Lung microvascular endothelial cell (primary cell): ENCODE measurements around the gene ENTPD1. TPM values are rescaled to one million over a fixed set of nuclear protein-coding genes. Genes with fewer than 3 reads are reported as not detected.
"Not testable (repeated sequence)": the region's sequence is repeated elsewhere in the genome, so short reads cannot be mapped to it uniquely, and the experiment has no call there.

Experiments used
- DNase-seq, 2 donors: peaks; one replicate each; pipeline versions ENCODE4 v3.0.0 to v3.0.0-alpha.2; 2010; ENCODE audit warnings: low read depth in 2 of 2
- total RNA-seq: library from RNA; depleted of rRNA; stranded (reverse); fragments of >200 nt; gene quantifications from 2 replicates; pipeline ENCODE4 v1.2.1, GENCODE V29; 2014

Gene ENTPD1
- total RNA-seq, 1 donor from 2014 or later, result 2.6 TPM

DNA sequence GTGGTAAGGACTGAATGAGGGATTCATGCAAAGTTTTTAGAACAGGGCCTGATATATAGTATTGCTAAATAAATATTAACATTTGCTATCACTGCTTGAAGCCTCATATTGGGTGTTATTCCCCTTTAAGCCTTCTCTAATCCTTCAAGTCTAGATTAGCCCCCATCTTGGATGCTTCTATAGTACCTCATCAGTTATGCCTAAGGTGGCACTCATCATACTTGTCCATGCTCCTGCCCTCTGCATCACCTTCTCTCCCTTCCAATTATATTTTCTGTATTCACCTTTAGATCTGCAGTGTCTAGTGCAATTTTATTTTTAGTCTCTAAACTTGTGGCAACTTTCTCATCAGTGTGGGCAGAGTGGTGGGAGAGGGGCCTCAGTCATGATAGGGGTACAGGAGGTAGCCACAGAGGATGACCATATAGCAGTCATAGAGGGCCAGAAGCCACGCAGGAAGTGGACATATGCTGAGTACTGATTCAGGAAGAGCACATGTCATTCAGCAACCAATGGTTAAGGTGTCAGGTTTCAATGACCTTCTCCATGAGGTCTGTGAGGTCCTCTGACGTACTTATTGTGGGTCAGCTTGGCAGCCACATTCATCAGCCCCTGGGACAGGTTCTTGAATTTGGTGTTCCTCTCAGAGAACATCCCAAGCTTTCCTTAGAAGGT, 2.5 kb downstream of the ENTPD1 start:
- peak; percentile 34 to 81 for DNase-seq

DNA sequence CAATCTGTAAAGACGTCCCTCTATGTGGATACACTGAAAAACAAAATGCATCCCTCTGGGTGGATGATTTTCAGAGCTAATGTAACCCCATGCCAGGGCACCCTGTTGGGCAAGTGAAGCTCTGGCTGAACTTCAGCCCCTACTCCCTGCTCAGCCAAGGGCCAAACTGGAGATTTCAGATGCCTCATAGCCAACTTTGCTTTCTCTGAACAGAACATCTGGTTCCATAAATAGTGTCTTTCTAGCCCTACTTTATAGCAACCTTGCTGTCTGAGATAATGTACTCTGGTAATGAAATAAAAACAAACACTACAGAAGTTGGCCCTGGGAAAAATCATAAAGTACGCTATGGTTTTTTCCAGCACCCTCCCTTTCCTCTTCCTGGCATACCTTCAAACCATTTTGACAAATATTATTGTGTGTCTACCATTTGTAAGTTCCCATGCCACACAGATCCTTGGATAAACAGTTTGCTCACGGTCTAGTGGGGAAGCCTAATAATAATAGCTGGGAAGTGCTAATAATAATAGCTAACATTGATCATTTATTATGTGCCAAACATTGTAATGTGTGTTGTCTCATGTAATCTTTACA, 3.4 kb downstream of the ENTPD1 start:
- peak; percentile 16 to 96 for DNase-seq

DNA sequence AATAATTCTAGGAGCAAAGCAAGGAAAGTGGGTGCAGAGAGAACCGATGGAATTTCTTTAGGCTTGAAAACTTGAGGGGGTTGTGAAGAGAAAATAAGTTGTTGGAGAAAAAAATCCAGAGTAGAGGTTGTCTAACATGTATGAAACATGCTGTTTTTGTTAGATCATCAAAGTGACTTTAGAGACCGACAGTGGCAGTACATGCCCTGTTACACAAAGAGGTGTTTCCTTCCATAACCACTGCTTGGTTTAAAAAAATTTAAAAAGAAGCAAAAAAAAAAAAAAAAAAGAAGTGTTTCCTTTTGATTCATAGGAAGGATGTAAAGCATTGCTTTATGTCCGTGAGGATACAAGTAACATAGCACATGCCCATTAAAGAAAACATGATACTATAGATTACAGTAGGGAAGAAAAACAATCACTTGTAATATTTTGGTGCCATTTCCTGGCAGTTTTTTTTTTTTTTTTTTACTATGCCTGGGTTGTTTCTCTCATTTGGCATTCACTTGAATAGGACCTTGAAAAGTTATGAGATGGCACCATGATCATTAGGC, 6.1 kb downstream of the ENTPD1 start:
- peak; percentile 16 to 72 for DNase-seq

DNA sequence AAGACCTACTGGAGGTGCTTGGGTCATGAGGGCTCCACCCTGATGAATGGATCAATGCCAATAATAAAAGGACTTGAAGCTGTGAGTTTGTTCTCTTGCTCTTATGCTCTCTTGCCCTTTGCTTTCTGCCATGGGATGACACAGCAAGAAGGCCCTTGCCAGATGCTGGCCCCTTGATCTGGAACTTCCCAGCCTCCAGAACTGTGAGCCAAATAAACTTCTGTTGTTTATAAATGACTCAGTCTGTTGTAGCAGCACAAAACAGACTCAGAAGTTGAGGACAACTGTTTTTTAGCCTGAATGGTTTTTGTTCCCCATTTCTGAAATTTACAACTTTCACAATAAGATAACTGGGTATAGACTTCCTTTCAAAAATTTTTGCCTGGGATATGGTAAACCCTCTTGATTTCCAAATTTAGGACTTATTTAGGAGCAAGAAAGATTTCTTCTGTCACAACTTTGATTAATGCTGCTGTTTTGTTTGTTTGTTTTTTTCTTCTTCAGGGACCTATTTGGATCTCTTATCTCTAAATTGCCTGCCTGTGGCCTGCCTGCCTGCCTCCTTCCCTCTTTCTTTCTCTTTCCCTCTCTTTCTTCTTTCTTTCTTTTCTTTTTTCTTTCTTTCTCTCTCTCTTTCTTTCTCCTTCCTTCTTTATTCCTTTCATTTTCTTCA, 12.1 kb downstream of the ENTPD1 start:
- peak; percentile 37 to 88 for DNase-seq

DNA sequence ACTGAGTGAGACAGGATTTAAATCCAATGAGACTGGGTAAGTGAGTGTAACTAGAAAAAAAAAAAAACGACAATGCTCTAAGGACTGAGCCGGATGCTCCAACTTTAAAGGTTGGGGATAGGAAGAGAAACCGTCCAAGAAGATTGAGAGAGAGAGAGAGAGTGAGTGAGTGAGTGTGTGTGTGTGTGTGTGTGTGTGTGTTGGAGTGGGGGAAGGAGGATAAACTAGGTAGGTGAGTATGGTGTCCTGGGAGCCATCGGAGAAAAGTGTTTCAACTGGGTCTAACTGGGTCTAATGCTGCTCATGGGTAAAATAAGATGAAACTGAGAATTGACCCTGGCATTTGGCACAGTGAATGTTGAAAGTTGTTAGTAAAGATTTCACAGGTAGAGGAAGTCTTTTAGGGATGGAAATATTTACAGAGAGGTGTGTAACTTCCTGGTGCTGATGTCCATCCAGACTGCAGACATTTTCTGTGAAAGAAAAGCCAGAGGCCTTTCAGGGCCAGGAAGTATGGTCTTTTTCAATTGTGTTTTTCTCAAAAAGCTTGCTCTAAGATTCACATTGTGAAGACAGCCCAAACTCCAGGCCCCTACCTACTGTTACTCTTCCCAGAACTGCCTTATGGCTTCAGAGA, 14.2 kb downstream of the ENTPD1 start:
- peak in 1 of 2 donors; percentile 36 for DNase-seq

DNA sequence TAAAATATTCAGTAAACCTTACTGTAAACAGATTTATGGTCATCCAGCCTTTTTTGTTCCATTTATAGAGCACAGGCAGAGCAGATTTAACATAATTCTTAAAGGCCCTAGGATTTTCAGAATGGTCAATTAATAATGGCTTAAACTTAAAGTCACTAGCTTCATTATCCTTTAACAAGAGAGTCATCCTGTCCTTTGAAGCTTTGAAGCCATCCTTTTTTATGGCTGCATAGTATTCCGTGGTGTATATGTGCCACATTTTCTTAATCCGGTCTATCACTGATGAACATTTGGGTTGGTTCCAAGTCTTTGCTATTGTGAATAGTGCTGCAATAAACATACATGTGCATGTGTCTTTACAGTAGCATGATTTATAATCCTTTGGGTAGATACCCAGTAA, 17.5 kb downstream of the ENTPD1 start:
- not testable (repeated sequence) for DNase-seq

DNA sequence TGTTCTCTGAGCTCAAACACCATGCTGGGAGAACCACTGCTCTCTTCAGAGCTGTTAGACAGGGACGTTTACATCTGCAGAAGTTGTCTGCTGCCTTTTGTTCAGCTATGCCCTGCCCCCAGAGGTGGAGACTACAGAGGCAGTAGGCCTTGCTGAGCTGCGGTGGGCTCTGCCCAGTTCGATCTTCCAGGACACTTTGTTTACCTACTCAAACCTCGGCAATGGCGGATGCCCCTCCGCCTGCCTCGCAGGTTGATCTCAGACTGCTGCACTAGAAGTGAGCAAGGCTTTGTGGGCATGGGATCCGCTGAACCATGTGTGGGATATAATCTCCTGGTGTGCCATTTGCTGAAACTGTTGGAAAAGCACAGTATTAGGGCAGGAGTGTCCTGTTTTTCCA, 21.7 kb downstream of the ENTPD1 start:
- not testable (repeated sequence) for DNase-seq

DNA sequence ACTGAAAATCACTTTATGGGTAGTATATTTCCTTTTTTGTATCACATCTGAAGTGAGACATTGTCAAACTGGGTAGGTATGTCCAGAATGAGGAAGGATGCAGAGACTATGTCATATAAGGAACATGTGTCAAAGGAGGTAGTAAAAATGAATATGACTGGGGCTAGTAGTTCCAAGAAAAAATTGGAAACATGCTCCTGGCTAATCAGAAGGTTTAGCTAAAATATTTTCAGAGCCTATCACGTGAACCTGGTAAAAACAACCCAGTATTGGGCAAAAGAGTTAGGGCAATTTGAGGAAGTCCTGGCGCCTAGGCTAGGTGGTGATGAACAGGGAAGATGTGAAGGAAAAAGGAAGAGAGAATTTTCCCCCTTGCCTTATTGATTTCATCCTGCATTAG, 26.4 kb downstream of the ENTPD1 start:
- DNase-seq, result no peak

DNA sequence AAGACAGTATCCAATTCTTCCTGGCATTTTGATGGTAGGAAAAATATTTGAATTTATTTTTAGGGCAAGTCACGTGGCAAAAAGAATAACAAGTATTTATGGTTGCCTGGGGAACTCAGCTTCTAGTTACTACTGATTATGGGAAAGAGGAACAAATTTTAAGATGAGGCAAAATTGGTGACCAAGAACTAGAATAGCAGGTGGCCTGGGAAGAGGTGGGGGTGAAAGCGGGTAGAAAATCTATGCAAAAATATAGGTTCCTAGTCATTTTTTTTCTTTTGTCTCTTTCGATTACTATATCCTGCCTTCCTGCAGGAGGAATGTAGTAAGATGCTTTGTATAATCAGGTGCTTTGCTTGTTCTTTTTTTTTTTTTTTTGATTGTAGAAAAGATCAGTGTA, 27.8 kb downstream of the ENTPD1 start:
- DNase-seq, result no peak

DNA sequence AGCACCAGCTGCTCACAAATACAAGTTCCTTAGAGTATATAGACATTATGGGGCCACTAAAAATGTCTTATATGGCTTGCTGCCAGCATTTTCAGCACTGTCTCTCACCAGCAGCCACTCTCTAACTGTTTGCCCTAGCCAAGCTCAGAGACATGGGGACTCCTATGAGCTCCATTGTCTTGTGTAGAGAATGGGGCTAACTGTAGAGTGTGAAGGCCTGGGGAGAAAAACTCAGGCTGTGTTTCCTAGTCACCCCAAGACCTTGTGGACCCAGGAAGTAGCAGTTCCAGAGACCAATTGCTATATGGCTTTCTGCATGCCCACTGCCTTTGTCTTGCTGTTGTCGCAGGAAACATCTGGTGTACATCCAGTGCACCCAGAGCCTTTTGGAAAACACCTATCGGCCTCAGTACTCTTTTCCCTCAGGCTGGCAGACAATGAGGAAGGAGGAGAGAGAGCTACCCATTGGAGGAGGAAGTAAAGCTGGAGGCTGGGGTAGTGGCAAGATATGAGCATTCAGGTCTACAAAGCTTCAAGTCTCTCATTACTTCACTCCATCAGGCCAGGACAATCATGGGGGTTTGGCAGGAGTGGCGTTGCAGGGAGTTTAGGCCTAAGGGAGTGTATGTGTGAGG, 28.4 kb downstream of the ENTPD1 start:
- no peak for DNase-seq

DNA sequence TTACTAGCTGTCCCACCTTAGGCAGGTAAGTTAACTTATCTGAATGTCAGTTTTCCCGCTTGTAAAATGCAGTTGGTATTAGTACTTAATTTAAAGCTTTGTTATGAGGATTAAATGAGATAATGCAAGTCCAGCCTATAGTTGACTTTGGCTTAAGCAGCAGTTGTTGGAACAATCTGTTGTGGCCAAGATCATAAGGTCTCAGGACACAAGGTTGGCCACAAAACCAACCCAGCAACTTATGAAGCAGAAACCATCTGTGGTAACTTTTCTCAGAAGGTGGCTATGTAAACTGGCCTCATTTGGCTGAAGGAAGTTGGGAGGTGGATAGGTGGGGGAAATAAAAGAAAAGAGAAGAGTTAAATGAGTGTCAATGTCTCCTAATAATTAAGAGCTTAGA, 29.4 kb downstream of the ENTPD1 start:
- peak in 1 of 2 donors; percentile 19 for DNase-seq

DNA sequence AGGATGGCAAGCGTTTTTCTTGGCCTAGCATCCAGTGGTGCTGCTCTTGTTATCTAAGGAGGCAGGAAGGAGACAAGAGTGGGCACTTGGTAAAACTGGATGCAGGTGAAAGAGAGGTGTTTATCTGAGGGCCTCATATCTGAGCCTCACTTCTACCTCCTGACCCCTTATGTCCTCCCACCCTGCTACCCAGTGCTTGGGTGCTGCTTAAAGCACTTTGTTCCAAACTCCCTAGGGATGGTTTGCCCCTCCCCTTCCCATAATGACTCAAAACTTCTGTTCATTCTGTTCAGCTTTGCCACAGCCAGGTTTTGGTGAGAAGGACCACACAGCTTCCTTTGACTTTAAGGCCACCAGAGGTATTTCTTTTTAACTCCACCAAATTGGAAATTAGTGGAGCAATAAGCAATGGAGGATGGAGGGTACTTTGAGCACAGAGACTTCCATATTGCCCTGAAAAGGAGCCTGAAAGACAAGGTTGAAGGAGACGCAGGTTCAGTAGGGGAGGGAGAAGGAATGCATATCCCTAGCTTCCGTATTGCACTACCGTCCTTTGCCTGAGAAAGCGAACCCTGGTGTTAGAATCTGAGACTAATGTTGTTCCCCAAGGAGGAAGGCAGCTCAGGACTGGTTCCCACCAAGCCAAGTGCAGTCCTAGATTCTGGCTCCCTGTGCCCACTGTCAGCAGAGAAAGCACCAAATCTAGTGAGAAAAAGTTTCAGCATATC, 30.1 kb downstream of the ENTPD1 start:
- no peak for DNase-seq

DNA sequence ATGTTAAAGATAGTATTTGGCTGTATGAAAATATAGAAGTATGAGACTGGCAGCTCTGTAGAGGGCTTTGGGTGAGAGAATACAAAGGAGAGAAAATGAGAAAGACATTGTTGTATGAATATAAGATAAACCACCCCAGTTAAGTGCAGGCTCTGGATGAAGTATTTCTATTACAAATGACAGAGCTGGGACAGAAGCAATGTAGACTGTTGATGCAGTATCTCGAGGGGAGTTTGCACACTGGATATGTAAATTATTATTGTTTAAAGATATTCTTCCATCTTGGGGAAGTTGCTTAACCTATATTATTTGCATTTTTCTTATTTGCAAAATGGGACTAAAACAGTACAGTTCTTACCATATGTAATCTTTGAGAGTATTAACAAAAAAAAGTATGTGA, 31.5 kb downstream of the ENTPD1 start:
- no peak for DNase-seq

DNA sequence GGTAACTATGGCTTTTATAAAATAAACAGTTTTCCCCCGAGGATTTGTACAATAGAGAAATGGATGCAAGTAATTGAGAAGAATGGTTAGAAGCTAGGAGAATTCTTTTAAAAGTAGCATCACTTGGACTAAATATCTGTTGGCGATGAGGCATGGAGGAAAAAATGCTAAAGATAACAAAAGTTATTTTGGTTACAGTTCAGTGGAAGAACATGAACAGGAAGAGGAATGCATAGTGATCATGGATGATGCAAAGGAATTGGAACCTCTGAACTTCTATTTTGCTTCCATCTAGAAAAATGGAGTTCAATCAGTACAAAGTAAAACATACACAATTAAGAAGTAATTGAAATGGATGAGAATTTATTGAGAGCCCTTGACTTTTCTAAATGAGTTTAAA, 32.9 kb downstream of the ENTPD1 start:
- peak; percentile 46 to 83 for DNase-seq

DNA sequence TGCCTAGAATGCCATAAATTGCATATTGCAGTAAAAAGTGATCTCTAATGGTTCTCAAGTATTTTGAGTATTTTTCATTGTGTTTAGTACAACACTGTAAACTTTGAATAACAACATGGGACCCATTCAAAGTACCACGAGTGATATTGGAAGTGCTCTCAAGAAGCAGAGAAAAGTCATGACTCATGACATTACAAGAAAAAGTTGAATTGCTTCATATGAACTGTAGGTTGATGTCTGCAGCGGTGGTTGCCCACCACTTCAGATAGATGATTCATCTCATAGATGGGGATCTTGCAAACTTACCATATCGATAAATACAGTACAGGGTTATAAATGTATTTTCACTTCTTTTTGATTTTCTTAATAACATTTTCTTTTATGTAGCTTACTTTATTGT, 33.9 kb downstream of the ENTPD1 start:
- no peak for DNase-seq

DNA sequence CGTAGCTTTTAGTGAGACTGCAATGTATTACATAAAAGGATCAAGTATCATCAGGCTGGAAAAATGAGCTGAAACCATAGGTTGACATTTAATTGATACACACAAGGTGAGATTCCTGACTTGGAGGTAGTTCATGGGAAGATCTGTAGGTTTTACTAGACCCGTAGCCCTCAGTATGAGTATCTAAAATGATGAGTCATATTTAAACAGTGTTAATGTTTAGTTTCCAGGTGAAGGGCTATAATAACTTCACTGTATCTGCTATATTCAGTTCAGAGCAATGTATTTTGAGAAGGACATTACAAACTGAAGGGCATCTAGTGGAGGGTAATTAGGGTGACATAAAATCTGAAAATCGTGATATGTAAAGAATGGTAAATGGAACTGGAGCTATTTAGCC, 35.0 kb downstream of the ENTPD1 start:
- DNase-seq, result no peak

DNA sequence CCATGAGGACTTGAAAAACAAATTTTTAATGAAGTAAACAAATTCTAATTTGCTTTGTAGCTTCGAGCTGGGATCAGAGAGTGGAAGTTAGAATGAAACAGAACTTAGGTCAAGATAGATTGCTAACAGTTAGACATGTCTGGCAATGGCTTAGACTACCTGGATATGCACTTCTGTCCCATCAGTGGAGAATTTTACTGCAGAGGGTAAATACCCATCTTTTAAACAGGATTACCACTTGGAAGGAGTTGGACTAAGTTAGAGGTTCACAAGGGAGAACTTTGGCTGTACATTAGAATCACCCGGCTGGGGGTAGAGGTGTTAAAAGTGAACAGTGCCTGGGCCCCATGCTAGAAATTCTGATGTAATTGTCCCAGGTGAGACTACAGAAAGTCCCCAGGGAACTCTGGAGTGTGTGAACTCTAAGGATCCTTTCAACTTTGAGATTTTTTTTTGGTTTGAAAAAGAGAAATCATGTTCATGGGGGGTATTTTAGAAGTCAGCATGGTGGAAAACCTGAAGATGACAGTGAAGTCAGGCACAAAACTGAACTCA, 35.5 kb downstream of the ENTPD1 start:
- DNase-seq, result no peak

DNA sequence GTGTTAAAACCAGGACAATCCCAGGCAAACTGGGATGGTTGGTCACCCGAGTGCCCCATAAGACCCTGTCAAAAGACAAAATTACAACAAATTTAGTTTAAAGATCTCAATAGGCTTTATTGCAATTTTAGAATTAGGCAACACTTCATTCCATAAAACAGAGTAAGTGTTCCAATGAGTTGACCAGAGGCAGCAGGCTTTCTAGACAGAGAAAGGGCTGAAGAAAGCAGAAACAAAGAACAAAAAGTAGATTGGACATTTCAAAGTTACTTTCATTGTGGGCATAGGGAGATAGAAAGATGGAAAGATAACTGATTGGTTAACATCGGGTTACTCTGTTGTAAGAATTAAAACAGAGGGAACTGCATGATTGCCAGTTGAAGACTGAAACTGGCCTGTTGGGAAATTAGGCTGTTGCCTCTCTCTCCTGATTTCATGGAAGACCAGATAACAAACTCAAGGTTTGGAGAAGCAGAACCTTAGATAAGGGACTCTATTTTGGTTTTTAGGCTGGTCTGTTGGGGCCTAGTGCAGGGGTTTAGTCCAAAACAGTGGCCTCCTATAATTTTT, 36.3 kb downstream of the ENTPD1 start:
- DNase-seq, result no peak

DNA sequence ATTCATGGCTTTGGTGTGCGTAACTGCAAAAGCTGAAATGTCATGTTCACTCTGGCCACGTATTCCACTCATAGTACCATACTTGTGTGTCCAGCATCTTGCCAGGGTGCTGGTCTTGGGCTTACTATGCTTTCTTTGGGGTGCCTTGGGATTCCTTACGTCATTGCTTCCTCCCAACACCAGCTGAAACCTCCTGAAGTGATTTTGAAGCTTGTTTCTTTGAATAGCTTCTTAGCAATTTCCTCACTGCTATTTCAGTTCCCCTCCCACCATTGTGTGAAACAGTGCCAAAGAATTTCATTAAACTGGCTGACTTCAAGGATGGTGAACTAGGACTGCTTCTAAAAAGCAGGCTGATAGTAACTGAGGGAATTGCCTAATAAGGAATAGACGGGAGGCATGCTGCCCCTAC, 36.9 kb downstream of the ENTPD1 start:
- peak in 1 of 2 donors; percentile 88 for DNase-seq

DNA sequence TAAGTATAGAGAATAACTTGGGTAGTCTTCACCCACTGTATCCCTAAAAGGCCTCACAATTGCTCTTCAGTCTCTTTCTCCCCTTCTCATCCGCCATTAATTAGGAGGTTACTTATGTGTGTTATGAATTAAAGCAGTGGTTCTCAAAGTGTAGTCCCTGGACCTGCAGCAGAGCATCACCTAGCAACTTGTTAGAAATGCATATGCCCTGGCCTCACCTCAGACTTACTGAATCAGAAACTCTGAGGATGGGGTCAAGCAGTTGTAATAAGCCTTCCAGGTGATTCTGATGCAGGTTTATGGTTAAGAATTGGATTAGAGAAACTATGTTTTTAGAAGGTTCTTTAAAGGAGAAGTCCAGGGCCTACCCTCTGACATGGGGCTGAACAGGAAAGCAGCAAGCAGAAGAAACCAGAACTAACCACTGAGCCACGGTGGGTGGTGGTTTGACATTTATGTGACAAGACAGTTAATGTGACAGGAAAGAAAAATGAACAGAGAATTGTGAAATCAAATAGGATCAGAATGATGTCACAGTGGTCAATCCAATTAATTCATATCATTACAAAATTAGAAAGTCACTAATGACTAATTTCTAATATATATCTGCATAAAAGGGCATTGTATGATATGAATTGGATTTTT, 37.6 kb downstream of the ENTPD1 start:
- no peak for DNase-seq
